Jurkat, Clone E6-1 (cell line): ENCODE data around the gene EFHD1.
"Not testable (repeated sequence)": the region's sequence is repeated elsewhere in the genome, so short reads cannot be mapped to it uniquely, and the experiment has no call there.

Experiments used
- DNase-seq: peaks from one replicate; pipeline ENCODE4 v3.0.0-alpha.2; 2011; ENCODE audit warnings: low read depth, low spot score
- H3K4me3 ChIP-seq: 2 replicates; pipeline ENCODE4 v1.5.1; 2011; ENCODE audit warnings: mild to moderate bottlenecking, low read length, control low read depth, moderate library complexity

EFHD1 gene

GRCh38 chr2:232680006-232680405 lies 46.6 kb downstream of the EFHD1 start:
- no peak overlapping the region for H3K4me3 ChIP-seq

GRCh38 chr2:232681527-232681926 lies 48.1 kb downstream of the EFHD1 start:
- H3K4me3 ChIP-seq: no peak overlapping the region
- DNase-seq: no peak

More at GRCh38 chr2:232680006-232680405, 46.6 kb downstream of the EFHD1 start:
- DNase-seq: no peak

GRCh38 chr2:232683368-232683767 lies 50.0 kb downstream of the EFHD1 start:
- H3K4me3 ChIP-seq: no peak overlapping the region
- no peak for DNase-seq

- not testable (repeated sequence) for H3K4me3 ChIP-seq, DNase-seq
Measured at GRCh38 chr2:232685391-232685790, 52.0 kb downstream of the EFHD1 start.

GRCh38 chr2:232687382-232688160 lies 54.2 kb downstream of the EFHD1 start:
- no peak overlapping the region for H3K4me3 ChIP-seq
- DNase-seq: no peak

GRCh38 chr2:232688201-232688600 lies 54.8 kb downstream of the EFHD1 start:
- no peak for DNase-seq
- H3K4me3 ChIP-seq: no peak overlapping the region

GRCh38 chr2:232689152-232689910 lies 55.9 kb downstream of the EFHD1 start:
- no peak overlapping the region for H3K4me3 ChIP-seq
- no peak for DNase-seq

GRCh38 chr2:232691117-232691516 lies 57.7 kb downstream of the EFHD1 start:
- not testable (repeated sequence) for DNase-seq, H3K4me3 ChIP-seq

- H3K4me3 ChIP-seq: no peak overlapping the region
- DNase-seq: no peak
Measured at GRCh38 chr2:232693344-232693743, 59.9 kb downstream of the EFHD1 start.

- H3K4me3 ChIP-seq: peak overlapping the region; percentile 95
- no peak for DNase-seq
Measured at GRCh38 chr2:232696609-232697058, 63.2 kb downstream of the EFHD1 start.

- peak; percentile 92 for DNase-seq
- H3K4me3 ChIP-seq: peak within 1 kb of the TSS; percentile 95
Measured at GRCh38 chr2:232697059-232697806, 63.8 kb downstream of the EFHD1 start, which contains the start of gene GIGYF2. TSS of gene GIGYF2 (plus strand) at chr2:232697331. CDS start at chr2:232735198, 37,867 bp downstream.

GRCh38 chr2:232697807-232698110 lies 64.4 kb downstream of the EFHD1 start:
- DNase-seq: no peak
- H3K4me3 ChIP-seq: peak overlapping the region; percentile 95

- no peak for DNase-seq
- H3K4me3 ChIP-seq: peak overlapping the region; percentile 95
Measured at GRCh38 chr2:232698556-232699091, 65.2 kb downstream of the EFHD1 start.

- no peak overlapping the region for H3K4me3 ChIP-seq
Measured at GRCh38 chr2:232699110-232699509, 65.7 kb downstream of the EFHD1 start.

GRCh38 chr2:232700154-232700553 lies 66.8 kb downstream of the EFHD1 start:
- no peak for DNase-seq
- H3K4me3 ChIP-seq: no peak overlapping the region

More at GRCh38 chr2:232699110-232699509, 65.7 kb downstream of the EFHD1 start:
- DNase-seq: no peak

GRCh38 chr2:232707076-232707475 lies 73.7 kb downstream of the EFHD1 start:
- H3K4me3 ChIP-seq: no peak overlapping the region
- DNase-seq: no peak

- no peak for DNase-seq
- H3K4me3 ChIP-seq: no peak overlapping the region
Measured at GRCh38 chr2:232713505-232713904, 80.1 kb downstream of the EFHD1 start.

- DNase-seq: no peak
Measured at GRCh38 chr2:232714969-232715368, 81.6 kb downstream of the EFHD1 start.

GRCh38 chr2:232720056-232720455 lies 86.7 kb downstream of the EFHD1 start:
- DNase-seq: not testable (repeated sequence)

More at GRCh38 chr2:232714969-232715368, 81.6 kb downstream of the EFHD1 start:
- no peak overlapping the region for H3K4me3 ChIP-seq

More at GRCh38 chr2:232720056-232720455, 86.7 kb downstream of the EFHD1 start:
- not testable (repeated sequence) for H3K4me3 ChIP-seq
